Measurements from ENCODE around the gene CCDC171. TPM values are rescaled to one million over a fixed set of nuclear protein-coding genes. Genes with fewer than 3 reads are reported as not detected.

CCDC171 gene
- total RNA-seq, 1 donor from 2014 or later: 0.98 TPM

DNA sequence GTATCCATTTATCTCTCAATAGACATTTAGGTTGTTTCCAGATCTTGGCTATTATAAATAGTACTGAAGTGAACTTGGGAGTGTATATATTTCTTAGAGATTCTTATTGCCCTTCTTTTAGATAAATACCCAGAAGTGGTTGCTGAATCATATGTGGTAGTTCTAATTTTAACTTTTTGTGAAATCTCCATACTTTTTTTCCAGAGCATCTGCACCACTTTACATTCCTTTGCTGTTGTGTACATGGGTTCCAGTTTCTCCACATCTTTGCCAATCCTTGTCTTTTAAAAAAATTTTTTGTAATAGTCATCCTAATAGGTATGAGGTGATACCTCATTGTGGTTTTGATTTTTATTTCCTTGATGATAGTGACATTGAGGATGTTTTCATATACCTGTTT lies 303.7 kb downstream of the CCDC171 start:
- intact Hi-C loops (cut with micrococcal nuclease): no loop called here

DNA sequence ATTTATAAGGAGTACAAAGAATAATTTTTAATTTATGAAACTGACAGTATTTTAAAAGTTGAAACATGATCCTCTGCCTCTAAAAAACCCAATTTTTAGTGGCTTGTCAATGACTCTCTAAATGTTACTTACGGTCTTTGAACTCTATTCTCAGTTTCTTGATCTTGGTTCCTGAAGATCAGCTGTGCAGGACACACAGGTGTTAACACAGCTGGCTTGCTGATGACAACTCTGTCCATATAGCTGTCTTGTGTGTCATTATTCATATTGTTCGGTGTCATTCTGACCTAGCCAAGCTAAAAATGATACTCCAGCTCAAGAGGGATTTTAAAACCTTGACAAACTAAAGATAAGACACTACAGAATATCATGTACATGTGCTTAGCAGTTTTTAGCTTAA lies 314.5 kb downstream of the CCDC171 start:
- intact Hi-C loops (cut with micrococcal nuclease): no loop called here

DNA sequence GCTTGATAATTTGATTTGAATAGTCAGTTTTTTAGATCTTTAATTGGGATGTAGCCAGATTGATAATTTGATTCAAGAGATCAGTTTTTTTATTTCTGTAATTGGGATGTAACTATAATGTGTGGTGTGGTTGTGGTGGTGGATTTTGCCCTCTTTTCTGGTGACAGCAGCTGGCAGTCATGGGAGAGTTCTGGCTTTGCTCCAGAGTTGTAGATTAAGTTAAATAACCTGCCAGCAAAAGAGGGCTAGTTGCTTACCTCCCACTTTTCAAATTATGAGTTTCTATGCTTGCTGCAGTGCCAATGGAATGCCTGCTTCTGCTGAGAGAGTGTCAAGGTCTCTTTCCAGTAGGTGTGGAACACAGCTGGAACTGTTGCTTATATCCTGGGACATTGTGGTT lies 315.1 kb downstream of the CCDC171 start:
- intact Hi-C loops (cut with micrococcal nuclease): no loop called here

DNA sequence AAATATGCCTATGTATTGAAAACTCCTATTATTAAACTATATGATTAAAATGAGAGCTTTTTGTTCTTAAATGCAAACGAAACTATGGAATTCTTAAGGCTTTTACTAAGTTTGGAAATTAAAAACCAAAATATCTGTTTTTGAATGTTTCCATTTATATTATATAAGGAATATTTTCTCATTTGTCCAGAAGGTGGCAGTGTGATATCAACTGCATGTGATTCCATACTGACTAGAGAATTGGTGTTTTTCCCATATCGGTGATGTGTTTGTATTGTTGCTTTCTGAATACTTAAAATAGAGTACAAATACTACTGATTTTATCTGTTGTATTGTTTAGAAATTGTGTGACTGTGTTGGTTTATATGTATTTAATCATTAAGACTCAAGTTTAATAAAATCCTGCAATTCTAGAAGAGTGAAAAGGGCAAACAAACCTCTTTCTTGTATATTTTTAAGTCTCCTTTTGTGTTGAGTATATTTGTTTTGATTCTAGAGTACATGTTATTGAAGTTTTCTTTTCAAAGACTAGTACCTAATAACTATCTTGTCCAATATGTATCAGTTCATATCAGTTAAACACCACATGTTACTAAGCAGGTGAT lies 320.8 kb downstream of the CCDC171 start:
- intact Hi-C loops (cut with micrococcal nuclease): loop anchor here (1.0 kb wide), 2 partner anchors 260 to 1590 kb away; no protein-coding TSS in a partner anchor

DNA sequence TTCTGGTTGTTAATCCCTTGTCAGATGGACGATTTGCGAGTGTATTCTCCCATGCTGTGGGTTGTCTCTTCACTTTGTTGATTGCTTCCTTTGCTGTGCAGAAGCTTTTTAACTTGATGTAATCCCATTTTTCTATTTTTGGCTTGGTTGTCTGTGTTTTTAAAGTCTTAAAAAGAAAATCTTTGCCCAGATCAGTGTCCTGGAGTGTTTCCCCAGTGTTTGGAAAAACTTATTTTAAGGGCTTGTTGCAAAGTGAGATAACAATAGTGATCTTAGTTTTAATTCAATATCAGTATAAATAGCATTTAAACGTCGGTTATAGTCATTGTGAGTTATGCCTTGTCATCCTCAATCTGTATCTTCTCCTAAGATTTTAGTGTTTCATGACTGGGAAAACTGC lies 329.5 kb downstream of the CCDC171 start:
- intact Hi-C loops (cut with micrococcal nuclease): no loop called here

DNA sequence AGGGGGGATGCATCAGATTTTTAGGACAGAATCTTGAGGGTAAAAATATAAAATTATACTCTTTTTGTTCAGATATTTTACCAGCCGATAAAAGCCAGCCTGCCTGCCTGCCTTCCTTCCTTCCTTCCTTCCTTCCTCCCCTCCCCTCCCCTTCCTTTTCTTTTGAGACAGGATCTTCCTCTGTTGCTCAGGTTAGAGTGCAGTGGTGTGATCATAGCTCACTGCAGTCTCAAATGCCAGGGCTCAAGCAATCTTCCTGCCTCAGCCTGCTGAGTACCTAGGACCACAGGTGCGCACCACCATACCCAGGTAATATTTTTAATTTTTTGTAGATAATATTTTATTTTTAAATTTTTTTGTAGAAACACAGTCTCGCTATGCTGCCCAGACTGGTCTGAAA lies 330.0 kb downstream of the CCDC171 start:
- intact Hi-C loops (cut with micrococcal nuclease): no loop called here

DNA sequence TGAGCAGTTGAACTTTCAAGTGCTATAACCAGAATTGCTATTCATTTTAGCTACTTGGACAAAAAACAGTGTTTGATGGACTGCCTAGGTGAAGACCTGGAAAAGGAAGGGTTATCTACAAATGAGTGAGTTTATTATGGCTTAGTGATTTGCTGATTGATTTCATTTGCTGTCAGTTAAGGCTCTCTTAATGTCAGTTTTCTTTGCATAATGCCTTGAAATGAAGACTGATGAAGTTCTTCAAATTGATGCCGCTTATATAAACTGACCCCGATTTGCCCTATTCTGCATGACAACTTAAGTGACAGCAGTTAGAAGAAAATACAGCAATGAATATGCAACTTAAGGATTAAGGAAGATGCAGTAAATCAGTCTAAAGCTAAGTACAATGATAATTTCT lies 332.6 kb downstream of the CCDC171 start:
- intact Hi-C loops (cut with micrococcal nuclease): no loop called here

DNA sequence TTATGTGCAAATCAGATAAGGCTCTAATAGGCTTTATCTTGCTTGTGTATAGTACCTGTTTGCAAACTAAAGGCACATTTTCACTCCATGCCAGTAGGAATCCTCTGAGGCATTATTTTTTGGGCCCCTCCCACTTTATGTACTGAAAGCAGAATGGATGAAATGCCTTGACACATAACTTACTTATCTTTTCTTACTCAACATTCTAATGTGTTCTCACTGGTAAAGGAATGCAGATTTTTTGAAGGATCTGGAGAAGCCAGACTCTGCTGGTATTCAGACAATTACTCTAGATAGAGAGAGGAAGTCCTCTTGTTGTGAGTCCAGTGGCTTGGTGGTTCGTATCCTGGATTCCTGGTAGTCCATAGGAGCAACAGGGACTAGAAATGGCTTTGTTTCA lies 336.7 kb downstream of the CCDC171 start:
- intact Hi-C loops (cut with micrococcal nuclease): no loop called here

DNA sequence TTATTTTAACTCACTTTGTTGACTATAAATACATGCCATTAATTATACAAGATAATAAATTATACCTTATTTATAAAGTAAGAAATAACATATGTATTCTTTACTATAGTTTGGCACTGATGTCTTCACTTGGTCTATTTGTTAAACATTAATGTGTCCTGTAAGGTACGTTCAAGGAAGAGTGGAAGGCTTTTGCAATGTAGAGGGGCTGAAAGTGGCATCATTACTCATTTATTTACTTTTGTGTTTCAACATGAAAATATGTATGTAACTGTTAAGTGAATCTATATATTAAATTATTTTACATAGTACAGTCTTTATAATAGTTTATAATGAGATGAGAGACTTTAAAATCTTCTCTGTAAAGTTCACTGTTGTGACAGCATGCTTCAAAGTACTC lies 348.7 kb downstream of the CCDC171 start:
- intact Hi-C loops (cut with micrococcal nuclease): no loop called here

DNA sequence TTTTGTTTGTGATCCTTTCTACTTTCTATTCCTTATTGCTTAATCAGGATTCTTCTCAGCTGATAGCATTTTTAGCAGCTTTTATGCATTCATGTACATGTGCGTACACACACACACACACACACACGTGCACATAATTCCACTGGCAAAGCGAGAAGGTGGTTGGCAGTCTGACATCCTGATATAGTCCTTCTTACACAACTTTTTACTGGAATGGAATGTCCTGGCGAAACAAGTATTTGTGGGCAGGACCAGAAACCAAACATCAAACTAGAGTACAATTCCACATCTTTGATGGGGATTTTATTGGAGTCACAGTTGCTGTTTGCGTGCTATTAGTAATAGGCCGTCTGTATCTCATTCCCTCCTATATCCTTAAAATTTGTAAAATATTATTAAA lies 356.5 kb downstream of the CCDC171 start:
- intact Hi-C loops (cut with micrococcal nuclease): no loop called here

DNA sequence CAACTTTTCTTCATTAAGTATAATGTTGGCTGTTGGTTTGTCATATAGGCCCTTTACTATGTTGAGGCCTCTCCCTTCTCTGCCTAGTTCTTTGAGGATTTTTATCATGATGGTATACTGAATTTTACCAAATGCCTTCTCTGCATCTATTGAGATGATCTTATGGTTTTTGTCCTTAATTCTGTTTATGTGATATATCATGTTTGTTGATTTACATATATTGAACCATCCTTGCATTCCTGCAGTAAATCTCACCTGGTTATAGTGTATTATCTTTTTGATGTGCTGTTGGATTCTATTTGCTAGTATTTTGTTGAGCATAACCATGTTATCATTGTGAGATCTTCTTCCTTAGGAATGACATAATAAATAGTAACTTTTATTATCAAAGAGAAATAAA lies 362.9 kb downstream of the CCDC171 start:
- intact Hi-C loops (cut with micrococcal nuclease): no loop called here

DNA sequence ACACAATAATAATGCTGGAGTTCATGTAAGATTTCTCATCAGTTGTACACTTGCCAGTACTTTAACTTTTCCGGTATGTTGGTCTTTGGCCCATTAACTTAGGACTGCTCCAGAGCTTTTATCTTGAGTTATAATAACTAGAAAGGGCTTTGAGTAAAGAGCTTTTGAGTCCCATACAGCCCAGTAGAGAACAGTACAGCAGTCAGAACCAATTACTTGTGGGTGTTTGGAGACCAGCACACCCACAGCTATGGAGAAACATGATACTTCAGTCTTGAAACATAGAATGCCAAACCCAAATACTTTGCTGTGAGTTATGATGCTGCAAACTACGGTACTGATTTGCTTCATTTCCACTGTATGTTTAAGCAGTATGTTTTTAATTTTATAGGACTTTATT lies 374.3 kb downstream of the CCDC171 start:
- intact Hi-C loops (cut with micrococcal nuclease): no loop called here

DNA sequence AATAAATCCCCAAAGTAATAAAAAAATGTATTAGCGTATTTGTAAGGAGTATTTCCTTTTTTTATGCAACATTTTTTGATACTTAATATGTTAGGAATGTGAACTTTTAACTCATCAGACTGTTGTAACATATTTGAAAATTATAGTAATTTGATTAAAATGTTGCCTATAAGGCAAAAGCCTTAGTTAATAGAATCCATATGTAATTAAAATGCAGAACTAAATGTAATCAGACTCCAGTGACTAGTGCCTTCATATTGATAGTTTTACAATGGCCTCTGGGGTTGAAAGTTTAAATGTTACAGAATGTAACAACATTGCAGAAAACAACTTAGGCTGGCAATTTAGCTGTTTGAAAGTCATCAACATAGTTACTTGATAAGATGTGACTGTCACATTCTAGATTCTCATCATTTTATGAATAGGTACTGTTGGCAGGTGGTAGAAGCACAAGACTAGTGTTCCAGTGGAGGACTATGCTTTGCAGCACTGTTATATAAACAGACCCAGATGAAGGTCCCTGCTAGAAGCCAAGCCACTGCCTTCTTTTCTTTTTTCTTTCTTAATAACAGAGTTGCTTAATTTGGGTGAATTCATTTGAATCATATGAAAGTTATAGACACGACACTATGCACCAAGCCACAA lies 382.9 kb downstream of the CCDC171 start:
- intact Hi-C loops (cut with micrococcal nuclease): no loop called here

DNA sequence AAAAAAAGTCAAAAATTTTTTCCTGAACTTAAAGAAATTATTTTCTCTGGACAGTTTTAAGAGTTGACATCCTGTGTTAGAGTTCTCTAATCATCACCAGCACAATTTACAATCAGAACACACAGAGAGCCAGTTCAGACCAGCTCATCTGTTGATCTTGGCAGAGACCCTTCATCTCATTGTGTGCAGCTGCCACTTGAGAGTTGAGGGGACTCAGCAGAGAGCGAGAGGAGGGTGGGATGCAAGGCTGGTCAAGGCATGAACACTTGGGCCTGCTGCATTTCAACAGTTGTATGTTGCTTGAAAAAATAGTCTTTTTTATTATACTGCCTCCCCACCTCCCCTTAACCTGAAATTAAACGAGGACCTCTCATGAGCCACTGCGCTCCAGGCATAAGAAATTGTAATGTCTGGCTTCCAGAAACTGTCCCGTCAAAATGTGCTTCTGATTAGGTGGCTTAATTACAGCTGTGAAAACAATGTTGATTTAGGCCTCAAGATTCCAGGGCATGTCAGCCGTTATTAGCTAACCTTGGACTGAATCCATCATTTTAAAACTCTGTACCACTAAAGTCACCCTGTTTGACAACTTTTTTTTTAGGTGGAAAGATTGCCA lies 383.6 kb downstream of the CCDC171 start:
- intact Hi-C loops (cut with micrococcal nuclease): no loop called here

DNA sequence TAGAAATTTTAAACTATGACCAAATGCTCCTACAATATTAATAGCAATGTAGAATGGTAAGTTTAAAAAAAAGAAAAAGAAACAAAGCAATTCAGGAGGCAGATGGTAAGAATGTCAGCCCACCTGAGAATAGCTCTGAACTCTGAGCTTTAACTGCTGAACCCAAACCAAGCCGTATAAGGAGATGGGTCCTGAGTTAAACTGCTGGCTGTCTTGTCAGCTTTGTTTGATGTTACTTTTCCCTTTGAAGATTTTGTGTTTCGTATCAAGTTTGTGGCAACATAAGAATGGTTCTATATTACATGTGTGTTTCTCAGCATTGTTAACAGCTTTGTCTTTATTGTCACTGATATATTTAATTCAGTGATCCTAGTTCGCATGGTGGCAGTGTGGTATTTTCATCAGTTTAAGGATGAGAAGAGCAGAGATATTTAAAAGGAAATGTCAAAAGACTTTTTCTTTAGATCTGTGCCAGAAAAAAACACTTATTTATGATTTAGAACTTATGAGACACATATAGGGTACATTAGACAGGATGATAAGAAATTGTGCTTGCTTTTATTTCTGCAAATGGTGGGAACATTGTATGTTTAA lies 390.1 kb downstream of the CCDC171 start:
- intact Hi-C loops (cut with micrococcal nuclease): no loop called here

DNA sequence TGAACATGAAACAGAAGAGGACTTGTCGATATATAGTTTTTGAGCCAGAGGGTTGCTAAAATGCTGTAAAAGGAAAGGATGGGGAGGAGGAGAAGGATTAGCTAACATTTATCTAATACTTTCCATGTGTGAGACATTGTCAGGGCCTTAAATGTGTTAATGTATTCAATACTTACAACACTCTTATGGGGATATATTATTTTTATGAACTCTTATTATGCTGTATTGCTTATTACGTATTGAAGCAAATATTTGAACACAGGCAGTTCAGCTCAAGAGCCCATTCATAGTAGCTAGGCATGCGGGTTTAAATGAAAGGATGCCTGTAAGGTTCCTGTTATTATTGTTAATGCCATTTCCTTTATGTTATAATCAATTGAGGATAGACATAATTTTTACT lies 391.5 kb downstream of the CCDC171 start:
- intact Hi-C loops (cut with micrococcal nuclease): no loop called here

DNA sequence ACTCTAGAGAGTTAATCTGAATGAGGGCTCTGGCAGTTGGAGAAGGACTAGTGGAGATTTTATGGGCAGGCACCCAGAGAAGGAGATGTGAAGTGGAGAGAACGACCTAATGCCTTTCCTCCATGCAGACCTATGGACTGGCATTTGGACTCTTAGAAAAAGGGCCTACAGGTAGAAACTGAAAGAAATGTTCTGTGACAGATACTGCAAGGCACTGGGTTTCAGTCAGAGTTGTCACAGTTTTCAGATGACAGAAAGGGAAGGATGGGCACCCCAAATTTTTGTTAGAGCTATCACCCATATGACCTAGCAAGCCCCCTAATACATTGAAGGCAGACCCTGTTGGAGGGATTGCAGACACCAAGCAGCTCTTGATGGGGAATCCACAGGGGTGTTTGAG lies 406.8 kb downstream of the CCDC171 start:
- intact Hi-C loops (cut with micrococcal nuclease): no loop called here

DNA sequence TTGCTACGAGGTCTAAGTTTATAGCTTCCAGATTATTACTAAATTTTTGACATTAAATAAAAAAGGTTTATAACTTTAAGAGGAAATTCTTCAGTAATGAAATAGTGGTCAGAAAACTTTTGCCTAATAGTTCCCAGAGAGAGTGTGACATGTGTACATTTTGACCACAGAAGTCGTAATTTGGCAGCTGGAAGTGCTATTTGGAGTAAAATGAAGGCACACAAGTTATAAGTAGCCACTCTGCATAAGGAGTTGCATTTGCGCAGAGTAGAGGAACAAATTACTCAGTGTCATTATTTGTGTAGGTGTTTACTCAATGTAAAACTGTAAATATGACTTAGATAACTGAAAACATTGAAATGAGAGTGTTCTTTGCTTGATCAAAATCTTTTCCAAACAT lies 408.4 kb downstream of the CCDC171 start:
- intact Hi-C loops (cut with micrococcal nuclease): no loop called here

DNA sequence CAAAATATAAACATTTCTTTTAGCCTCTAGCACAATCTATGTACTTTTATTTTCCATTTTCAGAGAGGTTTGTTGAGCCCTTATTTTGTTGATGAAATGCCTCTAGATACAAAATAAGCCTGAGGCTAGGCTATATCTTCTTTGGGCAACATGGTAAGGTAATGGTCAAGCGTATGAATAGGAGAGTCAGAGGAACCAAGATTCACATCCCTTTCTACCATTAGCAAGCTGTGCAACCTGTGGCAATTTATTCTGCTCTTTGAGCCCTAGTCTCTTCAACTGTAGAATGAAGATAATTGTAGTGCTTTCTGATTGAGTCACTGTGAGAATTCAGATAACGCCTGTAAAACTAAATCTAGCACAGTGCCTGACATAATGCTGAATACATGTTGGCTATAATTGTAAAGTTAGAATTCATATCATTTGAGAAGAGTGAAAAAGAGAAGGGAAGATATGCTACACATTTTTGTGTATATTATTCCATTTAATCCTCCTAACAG lies 412.5 kb downstream of the CCDC171 start:
- intact Hi-C loops (cut with micrococcal nuclease): no loop called here

DNA sequence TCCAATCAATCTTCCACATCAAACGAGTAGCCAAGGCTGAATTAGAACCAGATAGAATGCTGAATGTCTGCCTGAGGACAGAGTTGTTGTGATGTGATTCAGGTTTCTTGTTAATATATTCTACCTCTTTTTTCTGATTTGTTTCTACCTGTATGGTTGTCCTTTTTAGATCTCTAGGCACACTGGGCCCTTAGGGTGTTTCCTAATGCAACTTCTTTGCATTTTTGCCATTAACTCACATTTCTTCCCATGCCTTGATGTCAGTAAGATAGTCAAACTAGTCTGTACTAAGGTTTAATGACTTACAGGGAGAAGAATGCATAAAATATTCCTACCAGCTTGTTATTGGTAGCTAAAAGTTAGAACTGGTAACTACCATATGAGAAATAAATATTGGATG lies 413.6 kb downstream of the CCDC171 start:
- intact Hi-C loops (cut with micrococcal nuclease): no loop called here

DNA sequence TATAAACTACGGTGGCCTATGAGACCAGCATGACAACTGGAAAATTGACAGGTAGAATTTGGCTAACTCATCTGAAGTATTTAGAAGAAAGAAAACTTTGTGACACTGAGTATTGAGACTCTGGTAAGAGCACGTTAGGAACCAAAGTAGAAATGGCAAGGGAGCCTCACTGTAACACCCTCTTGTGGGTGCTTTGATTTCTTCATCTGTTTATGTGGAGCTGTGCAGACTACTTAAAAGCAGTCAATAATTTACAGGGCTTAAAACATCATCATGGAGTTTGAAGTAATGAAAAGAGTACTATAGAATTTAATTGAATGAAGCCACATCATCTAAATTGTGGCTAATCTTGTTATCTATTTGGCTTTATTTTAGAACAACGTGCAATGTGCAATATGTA lies 414.2 kb downstream of the CCDC171 start:
- intact Hi-C loops (cut with micrococcal nuclease): no loop called here

DNA sequence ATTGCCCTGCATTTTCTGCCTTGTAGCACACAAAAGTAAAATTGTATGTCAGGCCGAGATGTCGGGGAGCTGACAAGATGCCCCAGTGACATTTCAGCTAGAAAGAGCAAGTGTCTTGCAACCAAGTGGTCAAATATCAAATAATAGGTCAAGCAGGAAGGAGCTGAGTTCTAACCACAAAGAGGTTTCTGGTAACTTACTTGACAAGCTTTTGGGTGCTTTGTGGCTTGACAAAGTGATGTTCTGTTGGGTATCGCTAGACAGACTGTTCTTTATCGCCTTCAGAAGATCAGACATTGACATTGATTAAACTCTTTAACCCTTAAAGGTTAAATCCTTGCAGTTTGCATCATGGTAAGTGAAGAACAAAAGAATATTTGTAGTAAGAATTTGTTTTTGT lies 419.9 kb downstream of the CCDC171 start:
- intact Hi-C loops (cut with micrococcal nuclease): no loop called here
